Measurements from ENCODE around the gene ZNF248.
"Not testable (repeated sequence)": the region's sequence is repeated elsewhere in the genome, so short reads cannot be mapped to it uniquely, and the experiment has no call there.

Gene ZNF248

DNA sequence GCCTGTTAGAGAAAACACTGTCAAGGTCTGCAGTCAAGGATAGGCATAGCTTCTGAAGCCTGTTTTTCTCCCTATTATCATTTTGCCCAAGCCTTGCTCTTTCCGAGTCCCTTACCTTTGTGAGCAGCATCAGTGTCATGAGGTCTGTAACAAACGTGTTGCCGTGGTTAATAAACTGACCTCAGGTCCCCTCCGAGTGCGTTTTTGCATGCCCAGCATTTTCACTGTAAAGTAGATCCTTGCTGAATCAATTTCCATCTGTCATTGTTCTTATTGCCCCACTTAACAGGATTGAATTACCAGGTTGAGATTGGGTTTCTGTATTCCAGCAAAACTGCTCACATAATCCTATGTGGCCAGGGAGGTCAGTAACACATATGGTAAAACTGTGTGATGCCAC lies 110.3 kb downstream of the ZNF248 start:
- no peak for DNase-seq (ENCODE audit: low read depth, low spot score)

DNA sequence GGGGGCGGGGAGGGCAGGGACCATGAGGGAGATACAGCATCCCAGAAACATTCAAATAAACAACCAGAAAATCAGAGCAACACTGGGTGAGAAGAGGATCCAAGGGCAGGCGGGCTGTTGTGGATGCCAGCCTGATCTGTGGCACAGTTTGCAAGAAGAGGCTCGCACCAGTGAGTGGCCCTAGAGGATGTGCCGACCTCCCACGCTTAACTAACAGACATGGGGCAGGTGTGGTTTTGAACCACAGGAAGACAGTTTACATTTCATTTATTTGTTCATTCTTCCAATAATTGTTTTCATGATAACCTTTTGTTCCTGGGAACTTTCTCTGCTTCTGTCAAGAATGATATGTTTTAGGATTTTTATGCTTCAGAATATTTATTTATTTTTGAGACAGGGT lies 115.6 kb downstream of the ZNF248 start:
- no peak for DNase-seq (ENCODE audit: low read depth, low spot score)

DNA sequence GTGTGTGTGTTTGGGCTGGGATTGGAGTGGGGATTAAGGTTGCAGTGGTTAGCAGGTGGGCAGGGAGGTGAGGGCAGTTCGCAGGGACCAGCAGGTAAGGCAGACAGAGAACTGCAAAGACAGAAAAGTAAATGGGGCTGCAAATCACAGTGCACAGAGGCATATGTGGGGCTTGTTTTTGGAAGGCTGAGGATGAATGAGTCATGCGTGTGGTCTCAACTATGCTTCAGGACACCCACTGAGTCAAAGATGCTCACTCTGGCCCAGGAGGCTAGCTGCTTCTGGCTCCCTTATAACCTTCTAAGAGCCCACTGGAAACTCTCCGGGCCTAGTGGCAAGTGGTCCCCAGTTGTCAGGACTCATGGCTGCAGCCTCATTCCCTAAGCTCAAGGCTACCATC lies 118.2 kb downstream of the ZNF248 start:
- no peak for DNase-seq (ENCODE audit: low read depth, low spot score)

DNA sequence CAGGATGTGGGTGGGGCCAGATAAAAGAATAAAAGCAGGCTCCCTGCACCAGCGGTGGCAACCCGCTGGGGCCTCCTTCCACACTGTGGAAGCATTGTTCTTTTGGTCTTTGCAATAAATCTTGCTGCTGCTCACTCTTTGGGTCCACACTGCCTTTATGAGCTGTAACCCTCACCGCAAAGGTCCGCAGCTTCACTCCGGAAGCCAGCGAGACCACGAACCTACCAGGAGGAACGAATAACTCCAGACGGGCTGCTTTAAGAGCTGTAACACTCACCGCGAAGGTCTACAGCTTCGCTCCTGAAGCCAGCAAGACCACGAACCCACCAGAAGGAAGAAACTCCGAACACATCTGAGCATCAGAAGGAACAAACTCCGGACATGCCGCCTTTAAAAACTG lies 119.2 kb downstream of the ZNF248 start:
- not testable (repeated sequence) for DNase-seq (ENCODE audit: low read depth, low spot score)

DNA sequence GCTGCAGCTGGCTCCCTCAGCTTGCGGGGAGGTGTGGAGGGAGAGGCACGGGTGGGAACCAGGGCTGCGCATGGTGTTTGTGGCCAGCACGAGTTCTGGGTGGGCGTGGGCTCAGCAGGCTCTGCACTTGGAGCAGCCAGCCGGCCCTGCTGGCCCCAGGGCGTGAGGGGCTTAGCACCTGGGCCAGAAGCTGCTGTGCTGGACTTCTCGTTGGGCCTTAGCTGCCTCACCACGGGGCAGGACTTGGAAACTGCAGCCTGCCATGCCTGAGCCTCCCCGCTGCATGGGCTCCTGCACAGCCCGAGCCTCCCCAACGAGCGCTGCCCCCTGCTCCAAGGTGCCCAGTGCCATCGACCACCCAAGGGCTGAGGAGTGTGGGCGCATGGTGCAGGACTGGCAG lies 120.1 kb downstream of the ZNF248 start:
- no peak for DNase-seq (ENCODE audit: low read depth, low spot score)

DNA sequence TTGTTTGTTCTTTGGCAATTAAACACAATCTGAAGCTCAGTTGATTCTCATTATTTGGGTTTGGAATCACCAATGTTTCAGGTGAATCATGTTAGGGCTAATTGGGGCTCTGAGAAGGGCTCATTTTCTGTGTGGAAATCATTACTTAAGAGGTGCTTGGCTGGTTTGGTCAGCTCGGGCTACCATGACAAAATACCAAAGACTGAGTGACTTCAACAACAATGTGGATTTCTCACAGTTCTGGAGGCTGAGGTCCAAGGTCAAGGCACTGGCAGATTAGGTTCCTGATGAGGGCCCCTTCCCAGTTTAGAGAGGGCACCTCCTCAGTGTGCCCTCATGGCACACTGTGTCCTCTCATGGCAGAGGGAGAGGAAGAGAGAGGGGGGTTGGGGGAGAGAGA lies 121.3 kb downstream of the ZNF248 start:
- no peak for DNase-seq (ENCODE audit: low read depth, low spot score)

DNA sequence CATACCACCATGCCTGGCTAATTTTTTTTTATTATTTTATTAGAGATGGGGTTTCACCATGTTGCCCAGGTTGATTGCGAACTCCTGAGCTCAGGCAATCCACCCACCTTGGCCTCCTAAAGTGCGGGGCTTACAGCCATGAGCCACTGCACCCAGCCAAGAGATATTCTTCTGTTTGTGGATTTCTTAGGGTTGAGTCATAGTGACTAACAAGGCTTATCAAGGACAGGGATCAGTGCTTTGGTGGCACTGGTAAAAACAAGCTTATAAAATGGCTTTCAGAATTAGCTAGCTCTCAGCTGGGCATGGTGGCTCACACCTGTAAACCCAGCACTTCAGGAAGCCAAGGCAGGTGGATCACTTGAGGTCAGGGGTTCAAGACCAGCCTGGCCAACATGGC lies 122.4 kb downstream of the ZNF248 start:
- DNase-seq (ENCODE audit: low read depth, low spot score): no peak

All from activated CD4-positive, CD25-positive, alpha-beta regulatory T cell treated with anti-CD3 and anti-CD28 coated beads, Interleukin-2, amount 50 U/mL, for 16 hours (primary cell).